COR-L47 (cell line): ENCODE measurements around the gene GRIN2C.

Source experiments
- DNase-seq: peaks from one replicate; lab custom pipeline; 2025; lab: John Stamatoyannopoulos, UW

The GRIN2C gene

DNA sequence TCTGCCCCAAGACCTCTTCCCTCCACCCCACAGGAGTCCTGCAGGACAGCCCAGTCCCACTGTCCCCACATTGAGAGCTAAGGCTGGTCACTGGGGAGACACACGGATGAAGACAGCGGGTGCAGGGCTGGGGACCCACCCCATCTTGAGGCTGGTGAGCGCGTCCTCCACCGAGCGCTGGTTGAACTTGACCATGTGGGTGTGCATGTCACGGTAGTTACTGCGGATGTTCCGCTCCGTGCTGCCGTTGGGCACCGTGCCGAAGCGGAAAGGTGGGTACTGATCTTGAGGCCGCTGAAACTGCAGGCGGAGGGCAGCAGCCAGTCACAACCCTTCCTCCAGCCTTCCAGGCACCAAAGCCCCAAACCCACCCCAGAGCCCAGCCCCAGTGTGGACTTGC, 13.1 kb downstream of the GRIN2C start:
- no peak for DNase-seq

DNA sequence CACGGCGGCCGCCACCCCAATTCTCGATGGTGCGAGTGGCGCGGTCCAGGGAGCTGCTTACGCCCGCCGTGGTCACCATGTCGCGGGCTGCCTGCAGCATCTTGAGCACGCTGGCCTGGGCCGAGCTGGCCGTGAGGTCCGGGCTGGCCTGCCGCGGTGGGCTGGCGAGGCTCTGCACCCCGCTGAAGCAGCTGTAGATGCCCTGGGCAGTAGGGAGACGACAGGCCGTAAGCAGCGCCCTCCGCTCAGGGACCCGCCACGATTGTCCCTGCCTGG, 16.4 kb downstream of the GRIN2C start:
- no peak for DNase-seq

DNA sequence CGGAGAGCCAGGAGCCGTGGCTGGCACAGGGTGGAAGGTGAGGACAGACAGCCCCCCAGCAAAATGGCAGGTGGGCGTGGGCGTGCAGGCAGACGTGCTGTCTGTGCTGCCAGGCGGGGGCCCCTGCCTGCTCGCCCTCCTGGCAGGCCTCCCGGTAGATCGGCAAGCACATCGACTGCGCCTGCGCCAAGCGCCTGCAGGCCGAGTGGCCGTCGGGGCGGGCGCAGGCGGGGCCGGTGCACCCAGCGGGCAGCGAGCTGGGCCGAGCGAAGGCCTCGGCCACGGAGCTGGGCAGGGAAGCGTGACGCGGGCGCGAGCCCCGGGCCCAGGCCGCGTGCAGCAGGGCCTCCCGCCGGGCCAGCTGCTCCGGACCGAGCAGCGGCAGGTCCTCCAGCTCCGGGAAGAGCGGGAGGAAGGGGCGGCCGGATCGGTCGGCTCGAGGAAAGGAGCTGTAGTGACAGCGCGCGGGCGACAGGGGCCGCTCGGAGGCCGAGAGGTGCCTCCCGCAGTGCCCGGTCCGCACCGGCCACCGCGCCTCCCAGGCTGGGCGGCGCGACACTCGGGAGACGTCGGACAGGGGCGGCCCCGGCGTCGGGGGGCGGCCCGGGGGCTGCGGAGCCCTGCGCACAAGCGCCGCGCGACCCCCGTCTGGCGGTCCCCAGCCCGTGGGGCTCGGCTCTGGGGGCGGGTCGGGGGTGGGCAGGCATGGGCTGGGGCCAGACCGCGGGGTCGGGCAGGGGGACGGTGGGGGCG, 16.9 kb downstream of the GRIN2C start:
- DNase-seq, result peak; percentile 76

- no peak for DNase-seq
Observed at GRCh38 chr17:74842146-74842598, 17.5 kb downstream of the GRIN2C start.

GRCh38 chr17:74840989-74841666, 18.6 kb downstream of the GRIN2C start:
- no peak for DNase-seq

DNA sequence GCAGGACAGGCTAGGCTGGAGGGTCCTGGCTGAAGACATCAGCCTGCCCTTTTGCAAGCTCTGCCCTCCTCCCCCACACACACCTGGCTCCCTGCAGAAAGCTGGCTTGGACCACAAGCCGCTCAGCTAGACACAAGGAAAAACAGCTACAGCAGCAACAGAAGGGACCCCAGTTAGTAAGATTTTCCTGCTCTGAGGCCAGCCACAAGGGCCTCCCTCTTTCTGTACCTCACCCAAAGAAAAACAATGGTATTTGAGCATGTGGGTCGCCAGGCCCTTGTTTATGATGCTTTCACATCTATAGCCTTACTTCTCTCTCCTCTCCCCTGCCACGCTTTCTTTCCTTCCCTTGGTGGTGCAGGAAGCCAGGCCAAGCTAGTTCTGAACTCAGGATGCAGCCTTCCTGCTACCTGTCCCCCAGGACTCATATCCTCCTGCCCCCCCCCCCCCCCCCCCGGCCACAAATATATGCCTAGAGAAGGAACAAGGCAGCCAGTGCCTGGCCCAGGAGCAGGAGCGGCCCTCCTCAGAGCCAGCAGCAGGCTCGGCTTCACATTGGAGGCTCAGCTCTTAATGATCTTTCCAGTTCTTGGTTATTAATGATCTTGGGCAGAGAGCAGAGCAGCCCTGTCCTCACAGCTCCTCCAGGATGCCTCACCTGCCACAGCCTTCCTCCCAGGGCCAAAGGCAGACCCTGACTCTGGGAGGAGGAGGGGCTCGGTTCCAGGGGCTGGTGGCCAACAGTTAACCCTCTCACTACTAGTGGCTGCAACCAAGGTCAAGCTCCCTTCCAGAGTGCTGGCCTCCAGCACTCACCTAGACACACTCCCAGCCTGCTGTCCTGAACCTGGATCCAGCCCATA, 19.5 kb downstream of the GRIN2C start:
- no peak for DNase-seq

- DNase-seq, result no peak
Observed at GRCh38 chr17:74838274-74838673, 21.4 kb downstream of the GRIN2C start.

- DNase-seq, result no peak
Observed at GRCh38 chr17:74836691-74837467, 22.8 kb downstream of the GRIN2C start.

- no peak for DNase-seq
Observed at GRCh38 chr17:74836191-74836590, 23.5 kb downstream of the GRIN2C start.

- DNase-seq, result no peak
Observed at GRCh38 chr17:74833501-74834377, 25.9 kb downstream of the GRIN2C start.

DNA sequence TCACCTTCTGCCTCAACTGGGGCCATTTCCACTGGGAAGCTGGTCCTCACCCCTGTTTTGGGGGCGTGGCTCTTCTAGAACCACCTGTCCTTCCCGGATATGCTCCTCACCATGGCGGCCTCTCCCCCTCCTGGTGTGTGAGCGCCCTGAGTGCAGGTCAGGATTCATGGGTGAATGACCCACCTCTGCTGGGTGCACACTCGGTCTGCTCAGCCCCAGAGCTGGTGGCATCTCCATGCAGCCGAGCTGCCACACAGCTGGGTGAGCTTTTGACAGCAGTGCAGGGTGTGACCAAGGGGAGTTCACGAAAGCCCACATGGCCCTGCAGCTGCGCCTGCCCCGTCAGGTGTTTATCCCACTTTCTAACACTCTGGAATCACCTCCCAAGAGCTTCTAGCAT, 27.3 kb downstream of the GRIN2C start:
- no peak for DNase-seq

GRCh38 chr17:74831444-74832146, 28.1 kb downstream of the GRIN2C start:
- no peak for DNase-seq

- DNase-seq, result no peak
Observed at GRCh38 chr17:74830861-74831260, 28.8 kb downstream of the GRIN2C start.

DNA sequence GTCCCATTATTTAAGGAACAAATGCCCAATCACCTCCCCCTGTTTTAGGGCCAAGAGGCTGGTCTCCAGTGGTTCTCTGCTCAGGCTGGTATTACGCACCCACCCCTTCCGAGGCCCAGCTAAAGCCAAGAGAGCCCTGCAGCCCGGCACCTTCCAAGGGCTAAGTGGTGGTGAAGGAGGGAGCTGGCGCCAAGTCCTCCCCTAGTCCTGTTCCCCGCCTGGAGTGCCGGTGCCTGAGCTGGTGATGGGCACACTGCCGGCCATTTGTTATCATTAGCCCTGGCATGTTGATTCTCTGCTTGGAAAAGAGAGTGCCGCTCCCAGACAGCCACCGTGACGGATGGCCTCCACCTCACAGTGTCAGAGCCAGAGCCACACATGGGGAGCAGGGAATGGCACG, 31.9 kb downstream of the GRIN2C start:
- DNase-seq, result no peak

- DNase-seq, result no peak
Observed at GRCh38 chr17:74825952-74826719, 33.5 kb downstream of the GRIN2C start.

DNA sequence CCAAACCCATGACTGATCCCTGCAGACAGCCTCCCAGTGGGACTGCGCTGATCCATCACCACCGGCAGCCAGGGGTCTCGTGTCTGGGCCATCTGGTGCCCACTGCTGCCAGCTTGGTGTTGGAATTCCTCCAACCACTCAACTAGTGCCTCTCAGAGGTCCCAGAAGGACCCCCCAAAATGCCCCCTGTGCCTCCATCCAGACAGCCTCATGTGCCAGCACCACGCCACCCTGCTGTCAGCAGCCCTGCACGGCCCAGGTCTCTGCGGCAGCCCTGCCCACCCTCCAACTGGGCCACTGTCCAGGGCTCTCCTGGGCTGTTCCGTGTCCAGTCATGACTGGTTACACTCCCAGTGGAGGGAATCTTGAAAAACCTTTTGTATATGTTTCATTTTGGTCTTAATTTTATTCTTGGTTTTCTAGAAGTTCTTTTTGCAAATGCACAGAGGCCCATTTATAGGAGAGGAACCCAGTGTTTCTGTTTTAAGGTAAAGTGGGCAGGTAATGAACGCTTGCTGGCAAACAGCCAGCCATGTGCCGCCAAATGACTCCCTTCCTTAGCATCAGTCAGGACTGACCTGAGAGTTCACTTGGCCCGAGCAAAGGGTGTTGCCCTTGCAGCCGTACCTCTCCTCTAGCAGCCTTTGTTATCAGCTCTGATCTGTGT, 34.6 kb downstream of the GRIN2C start:
- no peak for DNase-seq

- DNase-seq, result no peak
Observed at GRCh38 chr17:74822939-74823367, 36.7 kb downstream of the GRIN2C start.

DNA sequence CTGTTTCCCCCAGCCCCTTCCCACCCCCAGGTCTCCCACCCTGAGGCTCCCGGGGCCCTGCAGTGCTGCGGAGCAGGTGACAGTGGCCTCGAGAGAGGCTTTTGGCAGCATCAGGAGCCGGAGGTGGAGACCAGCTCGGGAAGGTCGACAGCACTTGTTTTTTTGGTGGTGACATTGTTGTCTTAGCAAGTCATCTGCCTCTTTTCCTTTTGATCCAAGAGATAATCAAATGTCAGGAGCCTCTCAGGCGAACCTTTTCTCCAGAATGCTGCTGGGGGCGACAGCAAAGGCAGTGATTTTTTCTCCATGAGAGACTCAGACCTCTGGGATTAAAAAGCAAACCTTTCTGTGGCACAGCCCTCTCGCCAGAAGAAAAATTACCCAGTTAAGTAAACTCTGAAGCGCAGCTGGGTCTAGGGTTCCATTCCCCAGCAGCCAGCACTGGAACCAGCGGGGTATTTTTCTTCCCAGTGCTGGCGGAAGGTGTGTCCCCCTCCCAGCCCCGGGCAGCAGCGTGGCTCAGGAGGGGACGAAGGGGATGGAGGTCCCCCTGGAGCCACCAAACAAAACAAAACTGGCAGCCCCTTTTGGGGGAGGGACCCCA, 37.2 kb downstream of the GRIN2C start:
- no peak for DNase-seq
